GM19438 (cell line): ENCODE results near the gene MTOR.
"Not testable (repeated sequence)": the region's sequence is repeated elsewhere in the genome, so short reads cannot be mapped to it uniquely, and the experiment has no call there.

Experiments used
- ATAC-seq: cut with Tn5 transposase; IDR thresholded peaks from one replicate; pipeline ENCODE4 v1.9.1; 2021; ENCODE audit warnings: low read depth; ENCODE audit not compliant: unreplicated experiment

MTOR gene

DNA sequence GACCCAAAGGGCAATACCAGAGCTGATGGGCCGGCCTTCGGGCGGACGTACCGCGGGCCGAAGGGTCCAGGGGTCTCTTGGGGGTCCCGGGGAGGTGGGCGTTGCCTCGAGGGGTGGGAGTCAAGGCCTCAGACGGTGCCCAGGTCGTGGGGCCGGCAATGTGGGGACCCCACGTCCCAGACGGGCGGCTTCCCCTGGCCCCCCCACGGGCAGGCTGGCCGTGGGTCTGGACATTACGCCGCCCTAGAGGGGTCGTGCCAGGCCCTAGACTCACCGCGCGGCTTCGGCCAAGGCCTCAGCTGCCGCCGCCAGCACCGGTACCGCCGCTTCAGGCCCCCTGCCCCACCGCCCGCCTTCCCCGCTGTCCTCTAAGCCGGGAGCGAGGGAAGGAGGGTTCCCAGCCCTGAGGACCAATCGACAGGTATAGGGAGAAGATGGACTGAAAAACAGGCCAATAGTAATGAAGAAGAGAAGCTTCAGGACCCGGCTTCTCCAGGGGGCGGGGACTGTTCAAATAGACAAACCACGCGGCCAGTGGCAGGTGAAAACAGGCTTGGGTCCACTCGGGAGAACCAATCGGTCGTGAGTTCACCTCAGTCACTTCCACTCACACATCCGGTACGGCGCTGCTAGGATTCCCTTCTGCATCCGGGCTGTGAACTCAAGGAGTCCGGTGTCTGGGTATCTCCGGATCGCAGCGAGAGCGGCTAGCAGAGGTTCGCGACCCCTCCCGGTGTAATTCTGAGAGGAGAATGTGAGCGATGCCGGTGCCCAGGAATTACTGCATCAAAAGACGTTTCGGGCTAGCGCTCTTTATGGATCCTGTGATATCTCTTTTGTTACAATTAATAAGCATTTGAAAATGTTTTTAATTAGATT, at the start of gene MTOR:
TSS of gene MTOR (minus strand) at position 381 of the 879 bp plus-strand sequence. CDS start 3,142 bp downstream, outside the sequence.
- ATAC-seq, result peak; percentile 98

- no peak for ATAC-seq
Measured at GRCh38 chr1:11309385-11309784, 47.0 kb upstream of the MTOR start.

DNA sequence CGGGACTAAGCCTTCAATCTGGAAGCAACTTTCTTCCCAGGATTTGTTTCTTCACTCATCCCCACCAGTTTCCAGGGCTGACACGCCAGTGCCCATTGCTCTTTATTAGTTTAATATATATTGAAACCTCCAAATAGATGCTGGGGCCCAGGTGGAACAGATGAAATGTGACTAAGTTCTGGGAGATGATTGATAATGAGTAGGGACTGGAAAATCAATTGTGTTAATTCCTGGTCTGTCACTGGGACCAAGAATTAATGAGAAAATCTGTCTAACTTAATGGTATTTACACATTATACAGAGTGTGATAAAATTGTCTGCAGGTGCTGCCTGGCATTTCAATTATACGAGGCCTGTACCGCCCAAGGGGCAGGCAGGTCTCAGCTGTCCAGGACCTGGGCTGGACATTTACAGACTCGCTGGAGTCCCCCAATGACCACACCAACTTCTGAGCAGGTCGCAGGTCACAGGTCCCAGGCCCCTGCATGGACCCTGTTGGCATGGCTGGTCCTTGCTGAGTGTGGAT, 46.4 kb upstream of the MTOR start:
- no peak for ATAC-seq

DNA sequence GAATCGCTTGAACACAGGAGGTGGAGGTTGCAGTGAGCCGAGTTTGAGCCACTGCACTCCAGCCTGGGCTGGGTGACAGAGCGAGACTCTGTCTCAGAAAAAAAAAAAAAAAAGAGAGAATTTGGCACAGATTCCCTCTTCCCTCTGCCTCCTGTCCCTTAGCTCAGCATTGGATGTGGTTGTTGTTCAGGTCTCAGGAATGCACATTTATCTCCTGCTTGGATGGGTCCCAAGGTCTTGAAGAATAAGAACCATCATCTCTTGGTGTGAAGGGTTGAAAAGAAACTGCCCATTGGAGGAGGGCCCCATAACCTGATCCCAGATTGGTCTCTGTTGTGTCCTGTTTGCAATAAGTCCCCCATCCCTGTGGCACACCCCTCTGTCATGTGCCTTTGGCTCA, 45.5 kb upstream of the MTOR start:
- no peak for ATAC-seq

DNA sequence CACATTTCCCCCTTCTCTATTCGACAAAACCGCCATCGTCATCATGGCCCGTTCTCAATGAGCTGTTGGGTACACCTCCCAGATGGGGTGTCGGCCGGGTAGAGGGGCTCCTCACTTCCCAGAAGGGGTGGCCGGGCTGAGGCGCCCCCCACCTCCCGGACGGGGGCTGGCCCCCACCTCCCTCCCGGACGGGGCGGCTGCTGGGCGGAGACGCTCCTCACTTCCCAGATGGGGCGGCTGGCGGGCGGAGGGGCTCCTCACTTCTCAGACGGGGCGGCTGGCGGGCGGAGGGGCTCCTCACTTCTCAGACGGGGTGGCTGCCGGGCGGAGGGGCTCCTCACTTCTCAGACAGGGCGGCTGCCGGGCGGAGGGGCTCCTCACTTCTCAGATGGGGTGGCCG, 43.2 kb upstream of the MTOR start:
- not testable (repeated sequence) for ATAC-seq

DNA sequence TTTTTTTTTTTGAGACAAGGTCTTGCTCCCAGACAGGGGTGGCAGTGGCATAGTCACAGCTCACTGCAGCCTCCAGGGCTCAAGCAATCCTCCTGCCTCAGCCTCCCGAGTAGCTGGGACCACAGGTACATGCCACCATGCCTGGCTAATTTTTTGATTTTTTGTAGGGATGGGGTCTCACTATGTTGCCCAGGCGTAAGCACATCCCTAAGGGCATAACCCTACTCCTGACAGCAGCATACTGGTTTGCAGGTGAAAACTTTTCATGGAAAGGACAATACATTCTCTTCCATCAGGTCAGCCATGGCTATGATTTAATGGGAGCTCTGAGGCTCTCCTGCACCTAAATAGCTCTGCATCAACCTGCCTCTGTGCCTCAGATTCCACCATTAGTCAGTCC, 40.0 kb upstream of the MTOR start:
- no peak for ATAC-seq

GRCh38 chr1:11301601-11302000, 39.2 kb upstream of the MTOR start:
- ATAC-seq, result no peak

DNA sequence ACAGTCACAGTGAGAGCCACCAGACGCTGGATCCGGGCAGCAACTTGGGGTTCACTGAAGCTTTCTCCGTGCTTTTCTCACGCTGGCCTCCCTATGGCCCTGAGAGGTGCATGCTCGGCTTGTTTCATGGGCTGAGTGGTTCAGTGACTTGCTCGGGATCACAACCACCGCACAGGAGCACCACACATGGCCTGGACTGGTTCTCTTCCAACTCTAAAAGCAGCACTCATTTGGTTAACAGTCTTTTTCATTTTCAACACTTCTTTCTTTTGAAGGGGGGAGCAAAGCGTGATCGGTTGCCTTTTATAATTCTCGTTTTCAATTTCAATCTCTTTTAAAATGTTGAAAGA, 36.8 kb upstream of the MTOR start:
- ATAC-seq, result no peak

- ATAC-seq, result no peak
Measured at GRCh38 chr1:11298390-11299224, 36.3 kb upstream of the MTOR start.

GRCh38 chr1:11297774-11298173, 35.4 kb upstream of the MTOR start:
- not testable (repeated sequence) for ATAC-seq

- no peak for ATAC-seq
Measured at GRCh38 chr1:11295905-11296304, 33.6 kb upstream of the MTOR start.

DNA sequence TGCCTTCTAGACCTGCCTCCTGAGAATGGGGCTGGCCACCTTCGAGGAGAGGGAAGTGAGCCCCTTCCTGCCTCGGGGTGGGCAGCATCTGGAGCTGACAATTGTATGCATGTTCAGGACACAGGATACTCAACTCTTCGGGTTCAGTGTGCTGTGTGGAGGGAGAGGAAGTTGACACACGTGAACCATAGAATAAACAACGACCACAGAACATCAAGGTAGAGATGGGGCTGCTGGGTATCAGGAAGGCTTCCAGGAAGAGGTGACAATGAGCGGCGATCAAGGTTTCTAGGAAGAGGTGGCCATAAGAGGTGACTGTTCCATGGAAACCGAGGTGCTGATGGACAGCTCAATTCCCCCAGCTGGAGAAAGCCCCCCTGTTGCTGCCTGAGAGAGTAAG, 32.6 kb upstream of the MTOR start:
- ATAC-seq, result no peak

GRCh38 chr1:11293856-11294255, 31.5 kb upstream of the MTOR start:
- no peak for ATAC-seq

DNA sequence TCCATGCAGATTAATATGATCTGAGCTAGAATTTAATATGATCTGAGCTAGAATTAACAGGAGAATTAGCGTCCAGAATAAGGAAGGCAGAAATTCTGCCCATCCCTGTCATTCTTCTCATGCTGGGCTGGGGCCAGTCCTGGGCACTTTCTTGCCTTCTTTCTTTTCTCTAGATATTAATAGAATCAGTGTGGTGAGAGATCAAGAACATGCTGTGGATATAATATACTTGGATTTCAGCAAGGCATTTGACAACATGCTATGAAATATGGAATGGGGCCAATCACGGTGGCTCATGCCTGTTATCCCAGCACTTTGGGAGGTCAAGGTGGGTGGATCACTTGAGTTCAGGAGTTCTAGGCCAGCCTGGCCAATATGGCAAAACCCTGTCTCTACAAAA, 28.7 kb upstream of the MTOR start:
- ATAC-seq, result no peak

DNA sequence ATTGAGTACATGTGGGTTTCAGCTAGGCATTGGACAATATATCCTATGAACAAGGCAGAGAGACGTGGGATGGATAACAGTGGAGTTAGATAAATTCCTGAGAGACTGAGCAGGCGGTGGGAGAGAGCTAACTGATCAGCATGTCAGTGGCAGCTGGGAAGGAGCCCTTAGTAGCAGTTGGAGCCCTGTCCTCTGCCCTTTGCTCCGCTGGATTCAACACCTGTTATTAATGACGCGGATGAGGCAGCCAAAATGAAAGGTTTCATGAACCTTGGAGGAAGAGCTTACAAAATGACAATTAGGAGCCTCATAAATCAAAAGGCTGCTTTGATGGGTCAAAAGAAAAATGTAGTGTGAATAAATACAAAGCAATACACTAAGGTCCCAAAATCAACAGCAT, 26.7 kb upstream of the MTOR start:
- ATAC-seq, result no peak

DNA sequence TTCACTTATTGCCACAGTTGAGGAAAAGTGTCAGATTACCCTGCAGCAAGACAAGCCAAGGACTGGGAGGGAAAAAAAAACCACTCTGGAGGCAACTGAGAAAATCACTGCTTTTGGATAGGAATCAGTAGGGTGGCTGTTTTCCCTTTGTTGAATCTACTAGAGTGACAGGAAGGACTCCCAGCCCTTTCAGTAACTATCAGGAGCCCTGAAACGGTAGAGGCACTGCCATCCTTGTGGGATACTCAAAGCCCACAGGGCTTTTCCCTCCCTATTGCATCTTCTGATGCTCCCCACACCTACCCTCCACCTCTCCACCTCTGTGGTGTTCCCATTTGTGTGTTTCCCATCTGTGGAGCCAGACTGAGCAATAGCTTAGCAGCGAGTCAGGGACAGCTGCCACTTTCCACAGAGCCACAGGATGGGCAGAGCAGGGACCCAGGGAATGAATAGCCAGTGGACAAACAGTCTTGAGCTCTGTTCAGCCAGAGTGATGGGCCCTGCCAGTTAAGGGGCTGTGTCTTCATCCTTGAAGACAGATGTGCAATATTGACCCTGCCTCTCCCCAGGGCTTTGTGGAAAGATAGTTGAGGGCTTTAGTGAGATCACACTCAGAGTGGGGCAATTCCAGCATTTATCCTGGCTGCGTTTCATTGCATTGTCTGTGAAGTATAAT, 24.5 kb upstream of the MTOR start:
- ATAC-seq, result no peak

GRCh38 chr1:11285883-11286734, 23.8 kb upstream of the MTOR start:
- ATAC-seq, result no peak

GRCh38 chr1:11284784-11285183, 22.4 kb upstream of the MTOR start:
- no peak for ATAC-seq

DNA sequence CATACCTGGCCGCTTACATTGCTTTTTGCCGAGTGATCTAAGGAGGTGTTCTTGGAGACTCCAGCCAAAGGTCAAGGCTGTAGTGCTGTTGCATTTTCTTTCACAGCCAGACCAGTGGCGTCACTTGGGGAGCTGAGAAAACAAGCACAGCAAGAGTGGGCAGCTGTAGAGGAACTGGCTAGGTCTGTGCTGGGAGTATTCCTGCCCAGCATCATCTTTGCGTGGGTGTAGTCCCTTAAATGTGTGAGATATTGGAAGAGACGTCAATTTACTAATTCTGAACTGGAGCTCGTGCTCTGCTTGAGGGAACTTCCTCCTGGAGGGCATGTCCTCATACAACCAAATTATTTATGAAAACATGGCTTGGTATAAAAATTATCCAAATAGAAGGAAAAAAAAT, 20.8 kb upstream of the MTOR start:
- no peak for ATAC-seq
